A673 (cell line): ENCODE data around the gene SEMA3A. TPM values are rescaled to one million over a fixed set of nuclear protein-coding genes. Genes with fewer than 3 reads are reported as not detected.

Source experiments
- BruUV-seq: library from RNA; stranded (reverse); fragments of 400-500 nt; replicated peaks from 2 replicates; lab custom pipeline; 2021; lab: Mats Ljungman, UMichigan
- CTCF ChIA-PET: fragments of 300-600 bp; sonication (Branson Sonifier 250); formaldehyde crosslinking; loops from one replicate; lab custom pipeline; 2022; ENCODE audit warnings: antibody characterized with exemption; lab: Charles Lee
- POLR2A ChIA-PET: fragments of 300-600 bp; sonication (Branson Sonifier 250); formaldehyde crosslinking; loops from one replicate; lab custom pipeline; 2022; ENCODE audit warnings: antibody characterized with exemption; ENCODE audit not compliant: low non-redundant PET; lab: Charles Lee
- DNase-seq: peaks from one replicate; pipeline ENCODE4 v3.0.0-alpha.2; 2015; ENCODE audit warnings: low spot score
- H3K27ac ChIP-seq: fragments of 200-600 bp; sonication (generic); 2 replicates; pipeline ENCODE4 v1.5.1; 2016; ENCODE audit warnings: mixed run types, low read depth, mild to moderate bottlenecking, mixed read lengths, antibody characterized with exemption, low read length; ENCODE audit not compliant: poor library complexity, severe bottlenecking
- H3K27me3 ChIP-seq: fragments of 200-600 bp; sonication (generic); replicated peaks from 2 replicates; pipeline ENCODE4 v1.6.1; 2017; ENCODE audit warnings: mixed run types, low read depth, mild to moderate bottlenecking, mixed read lengths, antibody characterized with exemption, low read length; ENCODE audit not compliant: insufficient read depth, poor library complexity
- H3K36me3 ChIP-seq: fragments of 200-600 bp; sonication (generic); 2 replicates; pipeline ENCODE4 v1.6.1; 2016; ENCODE audit warnings: mixed run types, mild to moderate bottlenecking, mixed read lengths, antibody characterized with exemption, low read length; ENCODE audit not compliant: insufficient read depth, poor library complexity, severe bottlenecking
- H3K4me1 ChIP-seq: fragments of 200-600 bp; sonication (generic); 2 replicates; pipeline ENCODE4 v1.6.1; 2017; ENCODE audit warnings: mixed run types, mild to moderate bottlenecking, mixed read lengths, antibody characterized with exemption, low read length; ENCODE audit not compliant: insufficient read depth, poor library complexity, severe bottlenecking
- H3K4me3 ChIP-seq: fragments of 200-600 bp; sonication (generic); 2 replicates; pipeline ENCODE4 v1.5.1; 2016; ENCODE audit warnings: low read depth, mixed run types, mild to moderate bottlenecking, mixed read lengths, low read length; ENCODE audit not compliant: poor library complexity, severe bottlenecking
- H3K9me3 ChIP-seq: fragments of 200-600 bp; sonication (generic); 2 replicates; pipeline ENCODE4 v1.6.1; 2016; ENCODE audit warnings: mixed run types, low read depth, mild to moderate bottlenecking, mixed read lengths, antibody characterized with exemption, low read length; ENCODE audit not compliant: poor library complexity, severe bottlenecking
- CTCF ChIP-seq: fragments of 300-800, 200-600 bp; sonication (generic); conservative IDR thresholded peaks from 2 replicates; pipeline ENCODE4 v1.5.1; 2017; ENCODE audit warnings: low read depth, mild to moderate bottlenecking, antibody characterized with exemption, low read length, moderate library complexity, mixed read lengths
- EZH2 ChIP-seq: fragments of 200-600 bp; sonication (generic); IDR thresholded peaks from 2 replicates; pipeline ENCODE4 v1.6.1; 2017; ENCODE audit warnings: borderline replicate concordance, low read depth, mild to moderate bottlenecking, mixed read lengths, antibody characterized with exemption, low read length; ENCODE audit not compliant: poor library complexity, severe bottlenecking
- intact Hi-C: fragments of 100-400 bp; cut with micrococcal nuclease; formaldehyde crosslinking; loops from one replicate; pipeline ENCODE4 v1.10.0; 2022; ENCODE audit not compliant: unreplicated experiment
- total RNA-seq: library from RNA; stranded (reverse); gene quantifications from 2 replicates; pipeline ENCODE4 v1.2.3, GENCODE V29; 2021

SEMA3A gene
- total RNA-seq, 1 experiment from 2014 or later, result 22.8 TPM

DNA sequence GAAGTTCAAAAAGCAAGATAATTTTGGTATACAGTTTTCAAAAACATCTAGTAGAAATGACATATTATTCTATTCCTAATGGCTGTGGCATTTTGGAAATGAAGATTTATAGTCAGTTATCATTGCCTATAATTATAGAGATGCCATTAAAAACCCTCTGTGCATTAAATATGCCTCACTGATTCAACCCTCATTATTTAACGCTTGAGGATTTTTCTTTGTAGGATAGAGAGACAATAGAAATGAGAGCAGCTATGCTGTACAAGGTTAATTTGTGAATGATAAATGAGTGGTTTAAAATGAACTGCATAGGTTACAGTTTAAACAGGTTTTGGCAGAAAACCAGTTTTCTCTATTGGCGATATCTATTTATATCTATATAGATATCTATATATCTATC lies 32.2 kb upstream of the SEMA3A start:
- H3K27me3 ChIP-seq, result no peaks in the 10 kb centered on the region
- POLR2A ChIA-PET, result no interaction called here
- H3K4me1 ChIP-seq, result peaks cover 18% of the 10 kb centered on the region
- intact Hi-C loops, result no loop called here
- TF ChIP-seq EZH2 (no peak), CTCF (no peak)
- no peak overlapping the region for H3K4me3 ChIP-seq
- no peak for DNase-seq
- no peak overlapping the region for H3K27ac ChIP-seq
- no peaks in the 10 kb centered on the region for H3K36me3 ChIP-seq
- H3K9me3 ChIP-seq, result no peaks in the 10 kb centered on the region
- CTCF ChIA-PET, result no interaction called here
- no TSS peak for BruUV-seq

DNA sequence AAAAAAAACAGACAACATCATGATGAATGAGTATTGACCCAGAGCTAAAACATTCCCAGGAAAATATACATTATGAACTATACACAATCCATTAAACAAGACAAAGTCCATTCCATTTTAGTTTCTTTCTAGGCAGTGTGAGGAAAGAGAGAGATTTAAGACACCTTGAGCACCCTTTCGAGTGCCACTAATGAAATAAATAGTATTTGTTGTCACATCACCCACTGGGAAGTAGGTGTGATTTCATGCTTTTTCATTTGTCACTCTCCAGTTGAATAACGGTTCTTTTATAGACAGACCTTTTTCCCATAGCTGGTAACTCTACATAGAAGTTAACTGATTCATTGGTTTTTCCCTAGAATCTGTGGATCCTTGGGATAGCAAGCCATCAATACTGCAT lies 29.9 kb upstream of the SEMA3A start:
- BruUV-seq, result no TSS peak
- ChIA-PET CTCF (no interaction called here), POLR2A (no interaction called here)
- Histone ChIP-seq H3K27ac (no peak overlapping the region), H3K4me1 (peaks cover 13% of the 10 kb centered on the region), H3K9me3 (peaks cover 17% of the 10 kb centered on the region), H3K4me3 (no peak overlapping the region), H3K36me3 (no peaks in the 10 kb centered on the region), H3K27me3 (no peaks in the 10 kb centered on the region)
- no peak for TF ChIP-seq CTCF
- no peak for TF ChIP-seq EZH2
- DNase-seq, result no peak
- intact Hi-C loops, result no loop called here

- intact Hi-C loops, result no loop called here
- H3K9me3 ChIP-seq, result peaks cover 17% of the 10 kb centered on the region
- ChIA-PET POLR2A (no interaction called here), CTCF (no interaction called here)
- no peak overlapping the region for H3K4me3 ChIP-seq
- no peaks in the 10 kb centered on the region for H3K36me3 ChIP-seq
- peaks cover 10% of the 10 kb centered on the region for H3K4me1 ChIP-seq
- BruUV-seq, result no TSS peak
- no peaks in the 10 kb centered on the region for H3K27me3 ChIP-seq
- TF ChIP-seq EZH2, result no peak
- DNase-seq, result no peak
- no peak overlapping the region for H3K27ac ChIP-seq
These were observed 24.7 kb upstream of the SEMA3A start for GRCh38 chr7:84219310-84219709.

DNA sequence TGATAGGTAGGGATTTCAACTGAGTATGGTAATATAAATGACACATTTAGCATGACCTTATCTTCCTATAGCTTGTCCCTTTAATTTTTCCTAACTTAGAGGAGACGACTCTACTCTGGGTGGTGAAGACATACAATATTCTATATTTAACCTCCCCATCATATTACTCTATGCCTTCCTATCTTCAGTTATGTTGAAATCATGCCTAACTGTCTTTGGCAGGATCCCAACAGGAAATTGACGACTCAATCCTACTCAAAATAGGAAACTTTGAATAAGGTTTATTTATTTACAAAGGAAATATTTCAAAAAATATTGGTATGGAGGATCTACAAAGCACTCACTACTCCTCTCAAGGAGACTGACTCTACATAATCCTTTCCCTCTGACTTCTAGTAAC lies 24.1 kb upstream of the SEMA3A start:
- H3K36me3 ChIP-seq, result no peaks in the 10 kb centered on the region
- no peaks in the 10 kb centered on the region for H3K27me3 ChIP-seq
- H3K4me3 ChIP-seq, result no peak overlapping the region
- no TSS peak for BruUV-seq
- DNase-seq, result peak; percentile 82
- H3K4me1 ChIP-seq, result peaks cover 10% of the 10 kb centered on the region
- CTCF ChIA-PET, result no interaction called here
- intact Hi-C loops, result no loop called here
- TF ChIP-seq EZH2 (no peak), CTCF (no peak)
- POLR2A ChIA-PET, result no interaction called here
- peaks cover 17% of the 10 kb centered on the region for H3K9me3 ChIP-seq
- no peak overlapping the region for H3K27ac ChIP-seq
